Testis (tissue), 2 donors: ENCODE measurements around the gene SIL1.

Experiments
- CTCF ChIP-seq, 3 experiments: fragments of 450-650 bp in 2 of 3; fragments of 200-600 bp in 1 of 3; sonication (generic) in 1 of 3; IDR thresholded peaks; one replicate each; pipeline ENCODE4 v1.5.1; 2016 to 2019; ENCODE audit warnings: antibody characterized with exemption in 3 of 3, mild to moderate bottlenecking in 2 of 3, moderate library complexity in 1 of 3
- POLR2A ChIP-seq: fragments of 450-650 bp; IDR thresholded peaks from one replicate; pipeline ENCODE4 v1.6.1; 2017; ENCODE audit warnings: antibody characterized with exemption, mild to moderate bottlenecking, moderate library complexity

- no peak for TF ChIP-seq CTCF (IDR thresholded peaks at IDR 0.05)
- TF ChIP-seq POLR2A, result no peak
Measured at GRCh38 chr5:138963763-138964371, 234.3 kb downstream of the SIL1 start.
